Measurements from ENCODE around the gene TMEM255B. TPM values are rescaled to one million over a fixed set of nuclear protein-coding genes. Genes with fewer than 3 reads are reported as not detected.

TMEM255B gene
- total RNA-seq, 1 experiment from 2014 or later, result 7.7 TPM

- no peak overlapping the region for H3K9ac ChIP-seq (ENCODE audit: low read length)
- ChIA-PET CTCF (no interaction called here), POLR2A (no interaction called here), RAD21 (ENCODE audit: low non-redundant PET in 1 of 2, low total read pairs in 2 of 2, uncharacterized antibody in 2 of 2, unreplicated experiment in 2 of 2) (no interaction called here)
- no peaks in the 10 kb centered on the region for H3K9me2 ChIP-seq (ENCODE audit: insufficient read depth)
- H3K79me2 ChIP-seq (ENCODE audit: insufficient read depth, low read length), result no peaks in the 10 kb centered on the region
- BruUV-seq (replicated peaks), result no TSS peak
- no peaks in the 10 kb centered on the region for H3K27me3 ChIP-seq (ENCODE audit: insufficient read depth, low read length)
- no peaks in the 10 kb centered on the region for H3K36me3 ChIP-seq (ENCODE audit: control insufficient read depth in 1 of 2, insufficient read depth in 2 of 2, low read length in 2 of 2)
- no peaks in the 10 kb centered on the region for H3K9me3 ChIP-seq (ENCODE audit: control insufficient read depth in 1 of 2, insufficient read depth in 1 of 2, low read depth in 1 of 2, low read length in 2 of 2)
- no peak overlapping the region for H3K4me3 ChIP-seq (replicated peaks in 1 of 2; ENCODE audit: low read depth in 1 of 2, low read length in 2 of 2)
- H3K4me1 ChIP-seq (ENCODE audit: control insufficient read depth in 1 of 2, insufficient read depth in 2 of 2, low read length in 2 of 2), result peaks cover 9 to 14% of the 10 kb centered on the region in 2 experiments
- no peak for ATAC-seq
- no peak for TF ChIP-seq CBX3 (IDR thresholded peaks at IDR 0.05; ENCODE audit: low read depth)
- no peak for TF ChIP-seq FOSL1 (IDR thresholded peaks at IDR 0.05; ENCODE audit: low read depth)
- TF ChIP-seq ATF3 (IDR thresholded peaks at IDR 0.05), result no peak
- no peak for TF ChIP-seq JUND (IDR thresholded peaks at IDR 0.05)
- no peak for TF ChIP-seq POLR2AphosphoS5 (IDR thresholded peaks at IDR 0.05; ENCODE audit: low read depth, low read length)
- no peak for TF ChIP-seq EZH2phosphoT487 (IDR thresholded peaks at IDR 0.05; ENCODE audit: borderline replicate concordance)
- no peak for TF ChIP-seq POLR2A (IDR thresholded peaks at IDR 0.05; ENCODE audit: borderline replicate concordance, extremely low read depth, insufficient read depth, insufficient read length)
- TF ChIP-seq TCF7L2 (IDR thresholded peaks at IDR 0.05; ENCODE audit: borderline replicate concordance, extremely low read depth, insufficient read depth, insufficient read length), result no peak
- no peak for TF ChIP-seq EZH2 (IDR thresholded peaks at IDR 0.05)
- TF ChIP-seq CTCF (IDR thresholded peaks at IDR 0.05 in 2 of 3, conservative IDR thresholded peaks at IDR 0.05 in 1 of 3; ENCODE audit: borderline replicate concordance in 1 of 3, insufficient read depth in 1 of 3, low read depth in 2 of 3, low read length in 2 of 3), result no peak
- TF ChIP-seq ELF1 (IDR thresholded peaks at IDR 0.05; ENCODE audit: borderline replicate concordance, low read depth), result no peak
- no peak for TF ChIP-seq MAX (IDR thresholded peaks at IDR 0.05)
- no peak for TF ChIP-seq REST (IDR thresholded peaks at IDR 0.05; ENCODE audit: low read depth)
- TF ChIP-seq ZNF274 (IDR thresholded peaks at IDR 0.05; ENCODE audit: low read depth, low read length), result no peak
- no peak for TF ChIP-seq CEBPB (IDR thresholded peaks at IDR 0.05; ENCODE audit: low read depth)
- TF ChIP-seq RAD21 (IDR thresholded peaks at IDR 0.05; ENCODE audit: low read depth), result no peak
- no peak for TF ChIP-seq SRF (IDR thresholded peaks at IDR 0.05; ENCODE audit: low read depth)
- no peak for TF ChIP-seq ZBTB33 (IDR thresholded peaks at IDR 0.05; ENCODE audit: extremely low read depth, insufficient replicate concordance, low read length)
- H3K27ac ChIP-seq (ENCODE audit: low read depth, low read length), result no peak overlapping the region
- H3K4me2 ChIP-seq (ENCODE audit: low read length), result no peak overlapping the region
- intact Hi-C loops (cut with micrococcal nuclease), result no loop called here
- DNase-seq (ENCODE audit: low read depth, low spot score), result no peak
- H2AFZ ChIP-seq (ENCODE audit: low read depth, low read length, poor library complexity, severe bottlenecking), result no peak overlapping the region
- no peaks in the 10 kb centered on the region for H4K20me1 ChIP-seq (ENCODE audit: insufficient read depth)
Measured at GRCh38 chr13:113745059-113745458, 14.0 kb upstream of the TMEM255B start.
